ENCODE results near the gene PDE11A.

- no peak for TF ChIP-seq CTCF (IDR thresholded peaks at IDR 0.05)
- TF ChIP-seq POLR2A (IDR thresholded peaks at IDR 0.05) = no peak
These were observed 337.2 kb downstream of the PDE11A start for GRCh38 chr2:177735318-177735803.

All from lower leg skin (tissue), 3 donors.